Choroid plexus epithelial cell (primary cell): ENCODE data around the gene PTPRG.

Experiments used
- DNase-seq: peaks from one replicate; pipeline ENCODE4 v3.0.0-alpha.2; 2010; ENCODE audit warnings: low read depth
- H3K4me3 ChIP-seq: 2 replicates; pipeline ENCODE4 v1.5.1; 2011; ENCODE audit warnings: low read depth, mild to moderate bottlenecking, control low read depth, low read length, moderate library complexity
- TF ChIP-seq, protein P1 (sequence below): conservative IDR thresholded peaks from 2 replicates; pipeline ENCODE4 v1.5.1; 2011; ENCODE audit warnings: low read depth, mild to moderate bottlenecking, control low read depth, inconsistent platforms, low read length, moderate library complexity

The PTPRG gene

DNA sequence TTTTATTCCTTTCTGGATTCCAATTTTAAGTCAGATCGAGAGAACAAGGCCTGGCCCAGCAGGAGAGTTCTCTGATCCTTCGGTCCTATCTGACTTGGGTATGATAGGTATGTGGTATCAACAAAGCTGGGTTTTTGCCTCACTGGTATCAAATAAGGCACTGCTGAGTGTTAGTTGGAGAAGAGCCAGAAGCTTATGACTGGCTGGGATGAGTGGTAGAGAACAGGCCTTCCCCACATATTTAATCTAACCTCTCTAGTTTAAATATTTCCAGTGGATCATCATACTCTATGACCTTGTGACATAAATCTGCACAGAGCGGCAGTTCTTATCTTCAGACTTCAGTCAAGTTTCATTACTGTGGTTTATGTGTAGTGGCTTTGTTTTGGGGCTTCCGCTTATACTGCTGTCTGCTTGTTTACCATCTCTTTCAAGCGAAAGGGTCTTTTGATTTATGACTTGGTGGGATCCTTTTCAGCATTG, 164.5 kb downstream of the PTPRG start:
- peak; percentile 89 for DNase-seq
- TF ChIP-seq, protein P1, sequence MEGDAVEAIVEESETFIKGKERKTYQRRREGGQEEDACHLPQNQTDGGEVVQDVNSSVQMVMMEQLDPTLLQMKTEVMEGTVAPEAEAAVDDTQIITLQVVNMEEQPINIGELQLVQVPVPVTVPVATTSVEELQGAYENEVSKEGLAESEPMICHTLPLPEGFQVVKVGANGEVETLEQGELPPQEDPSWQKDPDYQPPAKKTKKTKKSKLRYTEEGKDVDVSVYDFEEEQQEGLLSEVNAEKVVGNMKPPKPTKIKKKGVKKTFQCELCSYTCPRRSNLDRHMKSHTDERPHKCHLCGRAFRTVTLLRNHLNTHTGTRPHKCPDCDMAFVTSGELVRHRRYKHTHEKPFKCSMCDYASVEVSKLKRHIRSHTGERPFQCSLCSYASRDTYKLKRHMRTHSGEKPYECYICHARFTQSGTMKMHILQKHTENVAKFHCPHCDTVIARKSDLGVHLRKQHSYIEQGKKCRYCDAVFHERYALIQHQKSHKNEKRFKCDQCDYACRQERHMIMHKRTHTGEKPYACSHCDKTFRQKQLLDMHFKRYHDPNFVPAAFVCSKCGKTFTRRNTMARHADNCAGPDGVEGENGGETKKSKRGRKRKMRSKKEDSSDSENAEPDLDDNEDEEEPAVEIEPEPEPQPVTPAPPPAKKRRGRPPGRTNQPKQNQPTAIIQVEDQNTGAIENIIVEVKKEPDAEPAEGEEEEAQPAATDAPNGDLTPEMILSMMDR = no peak
- H3K4me3 ChIP-seq = no peak overlapping the region

DNA sequence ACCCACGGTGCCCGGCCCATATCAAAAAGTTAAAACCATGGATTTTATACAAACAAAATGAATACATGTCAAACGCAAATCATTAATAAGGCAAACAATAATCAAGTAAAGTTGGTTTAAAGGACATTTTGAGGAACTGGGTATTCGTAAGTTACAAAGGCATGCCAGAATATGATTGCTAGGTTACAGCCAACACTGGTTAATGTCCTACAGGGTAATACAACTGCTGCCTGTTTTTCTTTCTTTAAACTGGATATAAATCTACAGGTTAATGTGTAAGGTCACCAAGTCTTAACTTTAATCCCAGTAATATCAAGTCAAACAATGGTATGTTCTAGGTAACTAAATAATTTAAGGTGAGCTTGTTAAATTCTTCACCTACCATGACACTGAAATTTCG, 166.1 kb downstream of the PTPRG start:
- TF ChIP-seq, protein P1 = no peak

DNA sequence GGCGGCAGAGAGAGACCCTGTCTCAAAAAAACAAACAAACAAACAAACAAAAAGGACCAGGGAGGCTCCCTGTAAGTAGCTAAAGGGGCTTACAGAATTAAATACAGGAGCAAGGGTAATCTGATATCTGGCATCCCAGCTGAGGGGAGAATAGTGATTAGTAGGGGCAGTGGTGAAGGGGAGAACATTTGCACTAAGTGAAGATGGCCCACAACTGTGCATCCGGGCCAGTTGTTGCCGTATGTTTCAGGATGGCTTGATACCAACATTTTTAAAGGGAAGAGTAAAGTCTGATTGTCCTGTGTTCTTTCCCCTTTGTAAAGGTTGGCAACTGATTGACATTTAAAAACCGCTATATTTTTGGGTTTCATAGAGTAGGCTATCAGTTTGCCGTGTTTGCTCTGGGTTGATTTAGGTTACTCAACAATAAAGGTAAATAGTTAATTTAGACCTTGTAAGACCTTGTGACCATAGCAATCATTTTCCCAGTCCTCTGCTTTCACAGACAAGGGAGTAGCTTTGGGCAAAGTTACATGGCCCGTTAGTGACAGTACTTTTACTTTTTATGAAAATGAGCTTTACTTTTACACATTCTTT, 167.8 kb downstream of the PTPRG start:
- no peak for DNase-seq
- TF ChIP-seq, protein P1 = no peak
- no peak overlapping the region for H3K4me3 ChIP-seq

More for the DNA sequence above, 166.1 kb downstream of the PTPRG start:
- DNase-seq = no peak
- H3K4me3 ChIP-seq = no peak overlapping the region

DNA sequence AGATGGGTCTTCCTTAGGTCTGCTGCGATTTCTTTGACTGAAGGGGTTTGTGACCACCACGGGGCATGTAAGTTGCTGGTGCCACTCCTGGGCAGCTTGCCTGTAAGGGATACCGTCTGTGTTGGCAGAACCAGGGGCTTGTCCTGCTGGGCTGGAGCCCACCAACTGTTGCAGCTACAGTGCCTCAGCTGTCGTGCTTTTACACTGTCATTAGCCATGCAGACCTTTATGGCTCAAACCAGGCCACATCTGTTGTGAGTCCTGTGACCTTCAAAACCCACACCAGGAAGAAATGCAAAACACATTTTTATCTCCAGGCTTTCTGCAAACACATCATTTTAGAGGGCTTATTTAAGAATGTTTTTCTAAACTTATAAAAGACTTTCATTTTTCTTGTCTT, 168.7 kb downstream of the PTPRG start:
- H3K4me3 ChIP-seq = no peak overlapping the region
- TF ChIP-seq, protein P1 = no peak
- peak; percentile 21 for DNase-seq

DNA sequence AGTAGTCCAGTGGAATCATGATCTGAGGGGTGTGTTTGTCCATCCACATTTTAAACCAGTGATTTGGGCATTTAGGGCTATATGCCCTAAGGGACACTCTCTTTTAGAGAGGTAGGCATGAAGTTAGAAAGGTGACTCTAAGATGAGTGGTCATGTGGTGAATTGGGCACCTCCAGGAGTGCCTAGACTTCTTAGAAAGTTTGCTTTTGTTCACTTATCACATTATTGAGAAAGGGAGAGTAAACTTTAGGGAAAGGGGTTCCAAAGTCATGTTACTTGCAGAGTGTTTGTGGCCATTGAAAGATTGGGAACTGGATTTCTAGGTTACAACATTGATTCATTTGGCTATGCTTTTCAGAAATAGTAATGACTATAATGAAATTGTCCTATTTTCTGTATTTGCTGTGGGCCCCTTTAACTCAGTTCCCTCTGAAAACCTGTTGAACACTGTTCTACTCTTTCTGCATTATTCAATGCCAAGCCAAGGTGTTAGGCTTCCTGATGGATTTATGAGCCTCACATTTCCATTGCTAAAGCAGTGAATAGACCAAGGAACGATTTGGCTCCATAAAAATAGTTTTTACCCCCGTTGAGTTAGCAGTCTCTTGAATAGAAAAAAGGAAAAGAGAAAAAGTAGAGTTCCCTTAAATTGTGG, 169.3 kb downstream of the PTPRG start:
- DNase-seq = no peak
- TF ChIP-seq, protein P1 = no peak
- H3K4me3 ChIP-seq = no peak overlapping the region

DNA sequence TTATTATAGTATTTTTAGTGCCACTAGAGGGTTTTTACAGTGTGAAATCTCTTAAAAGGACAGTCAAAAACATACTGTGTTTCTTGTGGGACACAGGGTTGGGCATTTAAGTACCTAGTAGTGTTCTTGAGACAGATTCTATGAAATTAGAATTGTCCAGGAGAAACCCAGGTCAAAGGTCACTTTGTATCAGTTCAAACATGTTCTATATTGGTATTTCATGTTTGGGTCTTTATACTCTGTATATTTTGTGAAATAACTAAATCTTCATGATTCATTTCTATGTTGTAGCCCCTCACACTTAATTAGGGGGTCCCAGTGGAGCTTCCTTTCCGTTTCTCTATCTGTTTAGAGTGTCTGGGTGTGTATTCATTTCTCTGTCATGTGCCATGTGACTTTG, 171.6 kb downstream of the PTPRG start:
- TF ChIP-seq, protein P1 = no peak
- H3K4me3 ChIP-seq = no peak overlapping the region
- no peak for DNase-seq

DNA sequence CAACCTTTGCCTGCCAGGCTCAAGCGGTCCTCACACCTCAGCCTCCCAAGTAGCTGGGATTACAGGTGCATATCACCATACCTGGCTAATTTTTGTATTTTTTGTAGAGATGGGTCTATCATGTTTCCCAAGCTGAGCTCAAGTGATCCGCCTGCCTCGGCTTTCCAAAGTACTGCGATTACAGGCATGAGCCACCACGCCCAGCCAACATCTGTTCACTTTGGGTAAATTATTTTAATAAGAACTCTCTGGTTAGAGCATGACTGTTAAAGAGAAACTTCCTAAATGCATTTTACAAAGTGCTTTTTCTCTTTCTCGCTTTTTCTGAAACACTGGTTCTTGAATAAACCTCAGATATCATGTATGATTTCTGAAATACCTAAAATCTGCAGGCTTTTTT, 172.5 kb downstream of the PTPRG start:
- no peak for DNase-seq
- no peak overlapping the region for H3K4me3 ChIP-seq
- TF ChIP-seq, protein P1 = no peak
